Parathyroid adenoma (tissue), 2 donors: ENCODE measurements around the gene ANKRD49.

ENCODE experiments used
- H2AFZ ChIP-seq: fragments of 300-600 bp; sonication (generic); one replicate; pipeline ENCODE4 v1.7.0; 2017; ENCODE audit warnings: antibody characterized with exemption, mild to moderate bottlenecking
- H3K27ac ChIP-seq: fragments of 300-600 bp; sonication (generic); one replicate; pipeline ENCODE4 v1.7.0; 2017
- H3K27me3 ChIP-seq: fragments of 300-600 bp; sonication (generic); one replicate; pipeline ENCODE4 v1.7.0; 2017; ENCODE audit warnings: low read length; ENCODE audit not compliant: control insufficient read depth, insufficient read depth
- H3K36me3 ChIP-seq: fragments of 300-600 bp; sonication (generic); one replicate; pipeline ENCODE4 v1.7.0; 2017; ENCODE audit warnings: low read length; ENCODE audit not compliant: control insufficient read depth, insufficient read depth
- H3K4me1 ChIP-seq: fragments of 300-600 bp; sonication (generic); one replicate; pipeline ENCODE4 v1.7.0; 2017; ENCODE audit warnings: control low read depth
- H3K4me2 ChIP-seq: fragments of 300-600 bp; sonication (generic); one replicate; pipeline ENCODE4 v1.7.0; 2017; ENCODE audit warnings: low read length
- H3K4me3 ChIP-seq: fragments of 300-600 bp; sonication (generic); one replicate; pipeline ENCODE4 v1.7.0; 2017; ENCODE audit warnings: low read depth, low read length
- H3K79me2 ChIP-seq: fragments of 300-600 bp; sonication (generic); one replicate; pipeline ENCODE4 v1.7.0; 2017; ENCODE audit warnings: control low read depth
- H3K9ac ChIP-seq: fragments of 300-600 bp; sonication (generic); one replicate; pipeline ENCODE4 v1.7.0; 2017; ENCODE audit warnings: mild to moderate bottlenecking
- H3K9me3 ChIP-seq: fragments of 300-600 bp; sonication (generic); one replicate; pipeline ENCODE4 v1.7.0; 2017; ENCODE audit warnings: low read length; ENCODE audit not compliant: control insufficient read depth
- TF ChIP-seq, protein P1 (sequence below): fragments of 300-600 bp; sonication (generic); IDR thresholded peaks from one replicate; pipeline ENCODE4 v1.7.0; 2017; ENCODE audit warnings: antibody characterized with exemption, mild to moderate bottlenecking
- donor health status: primary hyperparathyroidism.

The ANKRD49 gene

DNA sequence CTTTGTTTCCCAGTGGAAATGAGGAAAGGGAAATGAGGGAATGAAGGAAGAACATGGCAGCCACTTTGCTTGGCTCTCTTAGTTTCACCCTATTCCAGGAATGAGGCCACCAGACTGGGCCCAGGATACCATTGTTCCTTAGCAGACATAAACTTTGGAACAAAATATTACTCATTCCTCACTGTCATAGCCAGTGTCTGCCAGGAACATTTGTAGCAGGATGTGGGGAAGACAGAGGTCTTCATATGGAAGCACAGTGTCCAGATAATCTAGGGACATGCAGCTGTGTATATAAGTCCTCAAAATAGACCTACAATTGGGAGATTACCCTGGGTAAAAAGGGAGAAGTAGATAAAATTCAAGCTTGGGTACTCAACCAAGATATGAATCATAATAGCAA, 34.8 kb downstream of the ANKRD49 start:
- H3K4me1 ChIP-seq = no peaks in the 10 kb centered on the region
- no peak overlapping the region for H2AFZ ChIP-seq
- H3K27me3 ChIP-seq = no peaks in the 10 kb centered on the region
- H3K4me3 ChIP-seq = no peak overlapping the region
- TF ChIP-seq, protein P1, sequence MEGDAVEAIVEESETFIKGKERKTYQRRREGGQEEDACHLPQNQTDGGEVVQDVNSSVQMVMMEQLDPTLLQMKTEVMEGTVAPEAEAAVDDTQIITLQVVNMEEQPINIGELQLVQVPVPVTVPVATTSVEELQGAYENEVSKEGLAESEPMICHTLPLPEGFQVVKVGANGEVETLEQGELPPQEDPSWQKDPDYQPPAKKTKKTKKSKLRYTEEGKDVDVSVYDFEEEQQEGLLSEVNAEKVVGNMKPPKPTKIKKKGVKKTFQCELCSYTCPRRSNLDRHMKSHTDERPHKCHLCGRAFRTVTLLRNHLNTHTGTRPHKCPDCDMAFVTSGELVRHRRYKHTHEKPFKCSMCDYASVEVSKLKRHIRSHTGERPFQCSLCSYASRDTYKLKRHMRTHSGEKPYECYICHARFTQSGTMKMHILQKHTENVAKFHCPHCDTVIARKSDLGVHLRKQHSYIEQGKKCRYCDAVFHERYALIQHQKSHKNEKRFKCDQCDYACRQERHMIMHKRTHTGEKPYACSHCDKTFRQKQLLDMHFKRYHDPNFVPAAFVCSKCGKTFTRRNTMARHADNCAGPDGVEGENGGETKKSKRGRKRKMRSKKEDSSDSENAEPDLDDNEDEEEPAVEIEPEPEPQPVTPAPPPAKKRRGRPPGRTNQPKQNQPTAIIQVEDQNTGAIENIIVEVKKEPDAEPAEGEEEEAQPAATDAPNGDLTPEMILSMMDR = no peak
- no peaks in the 10 kb centered on the region for H3K79me2 ChIP-seq
- H3K9me3 ChIP-seq = no peaks in the 10 kb centered on the region
- H3K27ac ChIP-seq = no peak overlapping the region
- no peak overlapping the region for H3K4me2 ChIP-seq
- H3K9ac ChIP-seq = no peak overlapping the region
- no peaks in the 10 kb centered on the region for H3K36me3 ChIP-seq

DNA sequence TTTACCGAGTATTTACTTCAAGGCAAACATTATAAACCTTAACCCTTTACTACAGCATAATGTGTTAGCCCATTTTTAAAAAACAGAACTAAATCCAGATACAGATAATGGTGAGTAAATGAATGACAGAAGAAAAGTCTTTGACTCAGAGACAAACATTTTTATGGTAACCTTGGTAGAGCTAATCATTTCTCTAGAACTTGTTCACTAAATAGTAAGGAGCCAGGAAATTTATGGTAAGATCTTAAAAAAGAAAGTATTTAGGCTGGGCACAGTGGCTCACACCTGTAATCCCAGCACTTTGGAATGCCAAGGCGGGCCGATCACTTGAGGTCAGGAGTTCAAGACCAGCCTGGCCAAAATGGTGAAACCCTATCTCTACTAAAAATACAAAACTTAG, 38.4 kb downstream of the ANKRD49 start:
- Histone ChIP-seq H3K4me2 (no peak overlapping the region), H3K4me3 (no peak overlapping the region), H3K36me3 (no peaks in the 10 kb centered on the region), H3K9me3 (no peaks in the 10 kb centered on the region), H3K27me3 (no peaks in the 10 kb centered on the region), H3K27ac (no peak overlapping the region), H3K79me2 (no peaks in the 10 kb centered on the region), H3K4me1 (no peaks in the 10 kb centered on the region), H3K9ac (no peak overlapping the region), H2AFZ (no peak overlapping the region)
- TF ChIP-seq, protein P1 = no peak

DNA sequence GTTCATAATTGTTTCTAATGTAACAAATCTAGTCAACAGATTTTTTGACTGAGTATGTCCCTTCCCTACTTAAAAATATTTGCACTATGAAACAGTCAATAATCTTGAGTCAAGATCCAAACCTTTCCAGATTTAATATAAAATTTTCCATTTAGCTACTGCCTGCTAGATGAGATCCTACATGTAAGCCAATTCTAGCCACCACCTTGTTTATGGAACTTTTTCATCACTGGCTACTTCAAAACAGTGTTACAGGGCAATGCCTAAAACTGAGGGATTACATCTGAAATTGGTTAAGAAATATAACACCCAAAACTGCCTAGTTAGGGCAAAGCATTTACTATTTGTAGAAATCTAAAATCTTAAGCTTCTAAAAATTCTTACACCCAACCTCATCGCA, 39.4 kb downstream of the ANKRD49 start:
- Histone ChIP-seq H3K4me2 (no peak overlapping the region), H3K4me1 (no peaks in the 10 kb centered on the region), H3K9me3 (no peaks in the 10 kb centered on the region), H3K27me3 (no peaks in the 10 kb centered on the region), H3K27ac (no peak overlapping the region), H2AFZ (no peak overlapping the region), H3K4me3 (no peak overlapping the region), H3K79me2 (no peaks in the 10 kb centered on the region), H3K36me3 (no peaks in the 10 kb centered on the region), H3K9ac (no peak overlapping the region)
- TF ChIP-seq, protein P1 = no peak

DNA sequence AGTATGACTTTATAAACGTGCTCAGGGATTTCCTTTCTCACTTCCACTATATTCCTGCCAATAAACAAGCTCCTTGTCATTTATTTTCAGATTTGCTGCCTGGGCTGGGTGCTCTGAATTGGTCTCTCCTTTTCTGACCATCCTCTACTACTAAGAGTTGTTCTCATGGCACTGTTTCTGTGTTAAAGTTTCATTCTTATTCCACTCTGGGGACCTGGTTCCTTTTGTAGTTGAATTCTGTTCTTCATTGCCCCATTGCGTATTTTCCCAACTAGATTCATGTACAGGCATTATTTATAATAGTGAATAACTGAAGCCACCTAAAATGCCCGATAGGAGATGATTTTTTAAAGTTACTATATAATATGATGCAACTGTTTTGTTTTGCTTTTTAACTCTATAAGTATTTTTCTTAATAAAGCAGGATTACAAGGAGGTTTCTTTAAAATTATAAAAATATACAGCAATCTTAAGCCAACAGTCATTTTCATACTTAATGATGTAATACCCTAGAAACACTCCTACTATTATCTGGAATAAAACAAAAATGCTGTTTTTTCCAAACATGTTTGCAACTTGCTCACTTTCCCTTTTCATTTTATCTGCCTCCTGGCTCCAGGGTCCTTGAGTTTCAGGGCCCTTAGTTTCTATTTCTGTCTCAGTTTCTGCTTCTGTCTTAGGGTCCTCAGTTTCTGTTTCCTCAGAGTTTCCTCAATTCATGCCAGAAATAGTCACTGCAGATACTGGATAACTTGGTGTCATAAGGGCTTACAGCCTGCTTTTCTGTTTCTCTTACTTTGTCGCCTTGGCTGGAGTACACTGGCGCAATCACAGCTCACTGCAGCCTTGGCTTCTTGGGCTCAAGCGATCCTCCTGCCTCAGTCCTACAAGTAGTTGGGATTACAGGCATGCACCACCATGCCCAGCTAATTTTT, 40.2 kb downstream of the ANKRD49 start:
- H3K9me3 ChIP-seq = no peaks in the 10 kb centered on the region
- no peaks in the 10 kb centered on the region for H3K36me3 ChIP-seq
- TF ChIP-seq, protein P1 = no peak
- H3K9ac ChIP-seq = no peak overlapping the region
- no peak overlapping the region for H3K4me3 ChIP-seq
- H3K27me3 ChIP-seq = no peaks in the 10 kb centered on the region
- H3K4me1 ChIP-seq = no peaks in the 10 kb centered on the region
- no peak overlapping the region for H3K4me2 ChIP-seq
- no peak overlapping the region for H3K27ac ChIP-seq
- no peak overlapping the region for H2AFZ ChIP-seq
- no peaks in the 10 kb centered on the region for H3K79me2 ChIP-seq

DNA sequence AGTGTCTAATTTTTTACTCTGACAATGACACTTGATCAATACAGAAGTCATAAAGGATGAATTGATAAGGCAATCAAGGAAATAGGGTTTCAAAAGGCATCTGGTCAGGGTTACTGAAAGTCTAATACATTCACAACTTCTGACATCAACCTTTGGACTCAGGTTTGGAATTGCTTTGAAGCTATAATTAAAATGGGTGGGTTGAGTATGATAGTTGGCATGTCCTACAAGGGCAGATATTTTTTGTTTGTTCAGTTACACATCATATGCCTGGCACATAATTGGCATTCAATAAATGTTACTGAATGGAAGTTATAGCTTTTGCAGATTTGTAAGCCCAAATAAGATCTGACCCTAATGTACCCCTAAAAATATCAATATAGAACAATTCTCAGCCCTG, 42.6 kb downstream of the ANKRD49 start:
- H3K36me3 ChIP-seq = no peaks in the 10 kb centered on the region
- no peak overlapping the region for H3K4me2 ChIP-seq
- H3K9ac ChIP-seq = no peak overlapping the region
- H3K27ac ChIP-seq = no peak overlapping the region
- TF ChIP-seq, protein P1 = no peak
- H3K4me1 ChIP-seq = no peaks in the 10 kb centered on the region
- no peak overlapping the region for H2AFZ ChIP-seq
- H3K27me3 ChIP-seq = no peaks in the 10 kb centered on the region
- H3K9me3 ChIP-seq = no peaks in the 10 kb centered on the region
- H3K4me3 ChIP-seq = no peak overlapping the region
- H3K79me2 ChIP-seq = no peaks in the 10 kb centered on the region
